Mesodermal cell (in vitro differentiated cells): ENCODE results near the gene PIK3CD.
"Not testable (repeated sequence)": the region's sequence is repeated elsewhere in the genome, so short reads cannot be mapped to it uniquely, and the experiment has no call there.

Experiments used
- H3K27ac ChIP-seq: 2 replicates; pipeline ENCODE4 v1.7.0; 2013; ENCODE audit warnings: mild to moderate bottlenecking, low read depth, low read length, moderate library complexity; ENCODE audit not compliant: severe bottlenecking
- H3K36me3 ChIP-seq: 2 replicates; pipeline ENCODE4 v1.7.1; 2013; ENCODE audit warnings: mild to moderate bottlenecking, low read length, moderate library complexity; ENCODE audit not compliant: control insufficient read depth, insufficient read depth
- H3K4me1 ChIP-seq: one replicate; pipeline ENCODE4 v1.7.1; 2013; ENCODE audit warnings: mild to moderate bottlenecking, low read length; ENCODE audit not compliant: insufficient read depth, control insufficient read depth, poor library complexity, severe bottlenecking
- H3K4me3 ChIP-seq: 2 replicates; pipeline ENCODE4 v1.7.0; 2013; ENCODE audit warnings: low read length, control low read depth, mild to moderate bottlenecking; ENCODE audit not compliant: insufficient read depth, poor library complexity, severe bottlenecking; ENCODE audit errors: extremely low read depth
- H3K9me3 ChIP-seq: 2 replicates; pipeline ENCODE4 v1.7.1; 2013; ENCODE audit warnings: mild to moderate bottlenecking, low read length, moderate library complexity; ENCODE audit not compliant: control insufficient read depth
- WGBS, 2 experiments: methylation state at CpG; one replicate each; pipeline ENCODE4 v1.1.5; 2013; ENCODE audit warnings: missing lambda C conversion rate in 2 of 2; ENCODE audit not compliant: insufficient coverage in 2 of 2; 5-methylcytosine and 5-hydroxymethylcytosine counted together

PIK3CD gene

GRCh38 chr1:9762446-9762845 lies 110.9 kb downstream of the PIK3CD start:
- WGBS, 2 experiments: 97 to 98% methylated on average over 20 to 21 of the region's 25 CpGs

GRCh38 chr1:9763914-9764313 lies 112.4 kb downstream of the PIK3CD start:
- WGBS, 2 experiments: 100% methylated on average over 1 of the region's 2 CpGs
- peaks cover 31% of the 10 kb centered on the region for H3K36me3 ChIP-seq
- H3K9me3 ChIP-seq: no peaks in the 10 kb centered on the region
- no peaks in the 10 kb centered on the region for H3K4me1 ChIP-seq
- H3K4me3 ChIP-seq: no peak overlapping the region
- no peak overlapping the region for H3K27ac ChIP-seq

More at GRCh38 chr1:9762446-9762845, 110.9 kb downstream of the PIK3CD start:
- H3K27ac ChIP-seq, H3K4me1 ChIP-seq, H3K4me3 ChIP-seq, H3K9me3 ChIP-seq: not testable (repeated sequence)
- peaks cover 34% of the 10 kb centered on the region for H3K36me3 ChIP-seq

GRCh38 chr1:9764550-9764949 lies 113.0 kb downstream of the PIK3CD start:
- WGBS, 2 experiments: 100% methylated on average over 1 of the region's 3 CpGs
- H3K36me3 ChIP-seq: peaks cover 29% of the 10 kb centered on the region
- H3K27ac ChIP-seq: no peak overlapping the region
- no peaks in the 10 kb centered on the region for H3K9me3 ChIP-seq
- H3K4me3 ChIP-seq: no peak overlapping the region
- H3K4me1 ChIP-seq: no peaks in the 10 kb centered on the region

- Histone ChIP-seq H3K4me3 (no peak overlapping the region), H3K36me3 (peaks cover 31% of the 10 kb centered on the region), H3K4me1 (no peaks in the 10 kb centered on the region), H3K9me3 (no peaks in the 10 kb centered on the region), H3K27ac (peak overlapping the region; percentile 76)
- WGBS, 2 experiments: 93 to 96% methylated on average over 8 to 11 of the region's 15 CpGs
Observed at GRCh38 chr1:9766759-9767442, 115.4 kb downstream of the PIK3CD start.

- Histone ChIP-seq H3K27ac (no peak overlapping the region), H3K9me3 (no peaks in the 10 kb centered on the region), H3K4me3 (no peak overlapping the region), H3K4me1 (no peaks in the 10 kb centered on the region), H3K36me3 (peaks cover 36% of the 10 kb centered on the region)
- 92 to 100% methylated on average over 1 to 2 of the region's 24 CpGs for WGBS, 2 experiments
Observed at GRCh38 chr1:9767964-9768668, 116.6 kb downstream of the PIK3CD start.

- H3K9me3 ChIP-seq: no peaks in the 10 kb centered on the region
- H3K4me1 ChIP-seq: no peaks in the 10 kb centered on the region
- H3K36me3 ChIP-seq: peaks cover 32% of the 10 kb centered on the region
- WGBS, 2 experiments: 84 to 100% methylated on average over 1 to 3 of the region's 3 CpGs
- no peak overlapping the region for H3K27ac ChIP-seq
- no peak overlapping the region for H3K4me3 ChIP-seq
Observed at GRCh38 chr1:9768983-9769382, 117.5 kb downstream of the PIK3CD start.

- Histone ChIP-seq H3K9me3 (no peaks in the 10 kb centered on the region), H3K27ac (no peak overlapping the region), H3K36me3 (peaks cover 26% of the 10 kb centered on the region), H3K4me3 (no peak overlapping the region), H3K4me1 (no peaks in the 10 kb centered on the region)
- 94 to 98% methylated on average over 6 to 7 of the region's 10 CpGs for WGBS, 2 experiments
Observed at GRCh38 chr1:9770298-9770697, 118.8 kb downstream of the PIK3CD start.

- Histone ChIP-seq H3K27ac (no peak overlapping the region), H3K36me3 (peaks cover 24% of the 10 kb centered on the region), H3K4me3 (no peak overlapping the region), H3K4me1 (peaks cover 3% of the 10 kb centered on the region), H3K9me3 (no peaks in the 10 kb centered on the region)
- 89 to 93% methylated on average over 12 to 18 of the region's 20 CpGs for WGBS, 2 experiments
Observed at GRCh38 chr1:9774712-9775679, 123.5 kb downstream of the PIK3CD start.

GRCh38 chr1:9776685-9777084 lies 125.2 kb downstream of the PIK3CD start:
- H3K27ac ChIP-seq: no peak overlapping the region
- H3K4me3 ChIP-seq: no peak overlapping the region
- no peaks in the 10 kb centered on the region for H3K9me3 ChIP-seq
- peaks cover 3% of the 10 kb centered on the region for H3K4me1 ChIP-seq
- H3K36me3 ChIP-seq: peaks cover 15% of the 10 kb centered on the region
- WGBS, 2 experiments: 94 to 100% methylated on average over 2 of the region's 2 CpGs
